Hematopoietic multipotent progenitor cell treated with erythropoietin and hydrocortisone succinate and interleukin-3 and kit ligand, for 8 days (in vitro differentiated cells): ENCODE data around the gene HUS1.

Source experiments
- DNase-seq: peaks from one replicate; pipeline ENCODE4 v3.0.0-alpha.2; 2015

The HUS1 gene

GRCh38 chr7:47978790-47979144 is 648 bp downstream of the HUS1 start:
- DNase-seq = no peak

- no peak for DNase-seq
These were observed 5.7 kb downstream of the HUS1 start for GRCh38 chr7:47973739-47974138.

GRCh38 chr7:47970761-47971160 is 8.7 kb downstream of the HUS1 start:
- DNase-seq = no peak

- DNase-seq = peak; percentile 55
These were observed 10.3 kb downstream of the HUS1 start for GRCh38 chr7:47968847-47969774.

GRCh38 chr7:47967708-47968107 is 11.7 kb downstream of the HUS1 start:
- no peak for DNase-seq

GRCh38 chr7:47967123-47967522 is 12.3 kb downstream of the HUS1 start:
- no peak for DNase-seq

GRCh38 chr7:47965456-47965855 is 14.0 kb downstream of the HUS1 start:
- DNase-seq = no peak

GRCh38 chr7:47962262-47962661 is 17.2 kb downstream of the HUS1 start:
- DNase-seq = no peak

GRCh38 chr7:47957156-47957555 is 22.3 kb downstream of the HUS1 start:
- no peak for DNase-seq

- DNase-seq = no peak
These were observed 23.2 kb downstream of the HUS1 start for GRCh38 chr7:47956220-47956619.

GRCh38 chr7:47954231-47954911 is 25.0 kb downstream of the HUS1 start:
- no peak for DNase-seq

GRCh38 chr7:47953822-47954221 is 25.6 kb downstream of the HUS1 start:
- no peak for DNase-seq

GRCh38 chr7:47952224-47952623 is 27.2 kb downstream of the HUS1 start:
- no peak for DNase-seq

- DNase-seq = no peak
These were observed 28.0 kb downstream of the HUS1 start for GRCh38 chr7:47951374-47951773.

GRCh38 chr7:47950714-47951113 is 28.7 kb downstream of the HUS1 start:
- DNase-seq = no peak

- no peak for DNase-seq
These were observed 29.7 kb downstream of the HUS1 start for GRCh38 chr7:47949703-47950102.

GRCh38 chr7:47948141-47948790 is 31.1 kb downstream of the HUS1 start, which contains the start of gene PKD1L1:
TSS of gene PKD1L1 (minus strand) at chr7:47948466. CDS start at chr7:47948440, 26 bp downstream.
- no peak for DNase-seq

- no peak for DNase-seq
These were observed 32.1 kb downstream of the HUS1 start for GRCh38 chr7:47947355-47947749.

- DNase-seq = no peak
These were observed 32.6 kb downstream of the HUS1 start for GRCh38 chr7:47946581-47947354.

GRCh38 chr7:47945261-47946015 is 34.0 kb downstream of the HUS1 start:
- peak; percentile 78 for DNase-seq

- DNase-seq = no peak
These were observed 34.7 kb downstream of the HUS1 start for GRCh38 chr7:47944536-47945260.
